Measurements from ENCODE around the gene EXOC6B. TPM values are rescaled to one million over a fixed set of nuclear protein-coding genes. Genes with fewer than 3 reads are reported as not detected.

EXOC6B gene
- total and polyA plus RNA-seq, 10 of the 15 experiments (the other 5 are each of a cell fraction or from before 2014, with no cell fraction given): 0.23 to 2.2 (median 1.2) TPM

GRCh38 chr2:72846171-72847095, 20.6 kb upstream of the EXOC6B start:
- Histone ChIP-seq H2AFZ (ENCODE audit: control insufficient read depth, low read depth, low read length) (no peak overlapping the region), H3K27ac (ENCODE audit: control insufficient read depth, insufficient read depth) (no peak overlapping the region), H3K9ac (ENCODE audit: control insufficient read depth, insufficient read depth, low read length) (no peak overlapping the region), H4K20me1 (ENCODE audit: control insufficient read depth, insufficient read depth) (no peaks in the 10 kb centered on the region), H3K9me3 (replicated peaks; ENCODE audit: control insufficient read depth, insufficient read depth, low read length) (no peaks in the 10 kb centered on the region), H3K36me3 (ENCODE audit: control insufficient read depth in 2 of 2, insufficient read depth in 2 of 2, low read length in 1 of 2) (no peaks in the 10 kb centered on the region), H3K4me2 (ENCODE audit: control insufficient read depth, insufficient read depth) (0 out of 2 replicates have a peak overlapping the region, but pooled peaks have one; percentile 18), H3K4me1 (ENCODE audit: control insufficient read depth, insufficient read depth, low read length) (peaks cover 7% of the 10 kb centered on the region; the same call in 1 of the 2 replicates), H3K27me3 (replicated peaks in 1 of 2; ENCODE audit: control insufficient read depth in 2 of 2, insufficient read depth in 2 of 2, low read length in 1 of 2) (peaks cover 2% of the 10 kb centered on the region in 2 experiments; a peak in 2 of 4 replicates), H3K4me3 (no peak overlapping the region), H3K79me2 (ENCODE audit: control insufficient read depth, insufficient read depth, low read length) (no peaks in the 10 kb centered on the region)
- FAIRE-seq (no peak), ATAC-seq (peak; percentile 99), DNase-seq (ENCODE audit: low read depth, low spot score) (no peak)
- WGBS (ENCODE audit: insufficient coverage, insufficient replicate concordance, low lambda C conversion rate, missing lambda C conversion rate): 49% methylated on average over 5 of the region's 6 CpGs
- no TSS peak for BruUV-seq (replicated peaks)
- RAD21 ChIA-PET (ENCODE audit: unreplicated experiment): interaction anchor here (0.6 kb wide), 1 partner anchor 48 kb away, joined by 3 read pairs; no protein-coding TSS in a partner anchor
- POLR2A ChIA-PET: interaction anchor here (0.5 kb wide), 1 partner anchor 1114 kb away, joined by 3 read pairs; no protein-coding TSS in a partner anchor
- in situ Hi-C loops (cut with MboI) (no loop called here), intact Hi-C loops (cut with micrococcal nuclease; ENCODE audit: unreplicated experiment) (no loop called here)
- SMC1A ChIA-PET (ENCODE audit: uncharacterized antibody, unreplicated experiment): interaction anchor here (0.9 to 1.2 kb wide), 4 partner anchors 24 to 74 kb away, joined by 3 to 6 read pairs (median 4); no protein-coding TSS in a partner anchor
- CTCF ChIA-PET: interaction anchor here (0.7 to 1.4 kb wide), 3 partner anchors 15 to 56 kb away, joined by 3 read pairs; no protein-coding TSS in a partner anchor
- TF ChIP-seq ZNF384 (IDR thresholded peaks at IDR 0.05; ENCODE audit: borderline replicate concordance, low read depth, low read length) (no peak), SMC3 (IDR thresholded peaks at IDR 0.05; ENCODE audit: borderline replicate concordance, low read length) (no peak), POLR2AphosphoS2 (IDR thresholded peaks at IDR 0.05; ENCODE audit: low read depth, low read length) (no peak), NR2F1 (conservative IDR thresholded peaks at IDR 0.05) (peak; percentile 51), POLR2A (IDR thresholded peaks at IDR 0.05; ENCODE audit: low read depth, low read length) (no peak), MEF2B (IDR thresholded peaks at IDR 0.05; ENCODE audit: partially characterized antibody, poor library complexity, severe bottlenecking) (no peak), NRF1 (conservative IDR thresholded peaks at IDR 0.05; ENCODE audit: low read depth, low read length) (no peak), IRF4 (IDR thresholded peaks at IDR 0.05; ENCODE audit: low read depth, low read length) (no peak), KAT2A (conservative IDR thresholded peaks at IDR 0.05; ENCODE audit: control insufficient read depth, low read depth, low read length) (no peak), ATF7 (IDR thresholded peaks at IDR 0.05; ENCODE audit: low read depth) (no peak), PKNOX1 (IDR thresholded peaks at IDR 0.05) (peak; percentile 93), SMAD5 (IDR thresholded peaks at IDR 0.05; ENCODE audit: low read depth) (no peak), BACH1 (IDR thresholded peaks at IDR 0.05; ENCODE audit: borderline replicate concordance) (no peak), BCL11A (IDR thresholded peaks at IDR 0.05; ENCODE audit: low read depth, low read length) (no peak), CEBPZ (IDR thresholded peaks at IDR 0.05; ENCODE audit: low read depth, low read length) (no peak)
- TF ChIP-seq, protein P1, sequence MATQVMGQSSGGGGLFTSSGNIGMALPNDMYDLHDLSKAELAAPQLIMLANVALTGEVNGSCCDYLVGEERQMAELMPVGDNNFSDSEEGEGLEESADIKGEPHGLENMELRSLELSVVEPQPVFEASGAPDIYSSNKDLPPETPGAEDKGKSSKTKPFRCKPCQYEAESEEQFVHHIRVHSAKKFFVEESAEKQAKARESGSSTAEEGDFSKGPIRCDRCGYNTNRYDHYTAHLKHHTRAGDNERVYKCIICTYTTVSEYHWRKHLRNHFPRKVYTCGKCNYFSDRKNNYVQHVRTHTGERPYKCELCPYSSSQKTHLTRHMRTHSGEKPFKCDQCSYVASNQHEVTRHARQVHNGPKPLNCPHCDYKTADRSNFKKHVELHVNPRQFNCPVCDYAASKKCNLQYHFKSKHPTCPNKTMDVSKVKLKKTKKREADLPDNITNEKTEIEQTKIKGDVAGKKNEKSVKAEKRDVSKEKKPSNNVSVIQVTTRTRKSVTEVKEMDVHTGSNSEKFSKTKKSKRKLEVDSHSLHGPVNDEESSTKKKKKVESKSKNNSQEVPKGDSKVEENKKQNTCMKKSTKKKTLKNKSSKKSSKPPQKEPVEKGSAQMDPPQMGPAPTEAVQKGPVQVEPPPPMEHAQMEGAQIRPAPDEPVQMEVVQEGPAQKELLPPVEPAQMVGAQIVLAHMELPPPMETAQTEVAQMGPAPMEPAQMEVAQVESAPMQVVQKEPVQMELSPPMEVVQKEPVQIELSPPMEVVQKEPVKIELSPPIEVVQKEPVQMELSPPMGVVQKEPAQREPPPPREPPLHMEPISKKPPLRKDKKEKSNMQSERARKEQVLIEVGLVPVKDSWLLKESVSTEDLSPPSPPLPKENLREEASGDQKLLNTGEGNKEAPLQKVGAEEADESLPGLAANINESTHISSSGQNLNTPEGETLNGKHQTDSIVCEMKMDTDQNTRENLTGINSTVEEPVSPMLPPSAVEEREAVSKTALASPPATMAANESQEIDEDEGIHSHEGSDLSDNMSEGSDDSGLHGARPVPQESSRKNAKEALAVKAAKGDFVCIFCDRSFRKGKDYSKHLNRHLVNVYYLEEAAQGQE (IDR thresholded peaks at IDR 0.05; ENCODE audit: low read depth, low read length): peak; percentile 62; the same call in 1 of the 2 replicates

All from GM12878 (cell line).